HG02571 (cell line): ENCODE data around the gene CROCC2.

Experiments used
- ATAC-seq: cut with Tn5 transposase; IDR thresholded peaks from one replicate; pipeline ENCODE4 v1.9.1; 2021; ENCODE audit warnings: mild to moderate bottlenecking, moderate library complexity; ENCODE audit not compliant: unreplicated experiment

CROCC2 gene

DNA sequence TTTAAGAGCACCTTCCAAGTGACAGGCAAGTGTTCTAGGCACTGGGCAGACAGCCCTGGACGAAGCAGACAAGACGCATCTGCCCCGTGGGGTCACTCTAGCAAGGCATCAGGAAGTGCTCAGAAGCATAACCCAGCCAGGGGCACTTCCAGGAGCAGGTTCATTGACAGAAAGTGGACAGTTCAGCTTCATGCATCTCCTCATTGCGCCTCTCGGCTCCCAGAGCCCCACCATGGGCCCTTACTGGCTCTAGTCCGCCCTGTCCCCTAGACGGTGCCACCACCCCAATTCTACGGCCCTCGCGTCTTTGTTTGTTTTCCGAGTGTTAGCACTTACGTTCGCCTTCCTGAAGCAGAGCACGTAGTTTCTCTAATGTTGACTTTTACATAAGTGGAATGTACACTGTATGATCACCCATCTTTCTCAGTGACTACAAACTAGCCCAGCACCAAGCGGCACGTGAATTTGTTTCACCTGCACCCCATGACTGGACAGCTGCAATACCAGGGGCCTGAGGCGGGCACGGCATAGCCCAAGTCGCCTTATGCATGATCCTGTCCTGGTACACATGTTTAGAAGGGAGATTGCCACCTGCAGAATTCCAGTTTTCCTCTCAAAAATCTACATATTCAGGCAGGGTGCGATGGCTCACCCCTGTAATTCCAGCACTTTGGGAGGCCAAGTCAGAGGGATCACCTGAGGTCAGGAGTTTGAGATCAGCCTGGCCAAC is 125.5 kb downstream of the CROCC2 start:
- ATAC-seq: no peak

DNA sequence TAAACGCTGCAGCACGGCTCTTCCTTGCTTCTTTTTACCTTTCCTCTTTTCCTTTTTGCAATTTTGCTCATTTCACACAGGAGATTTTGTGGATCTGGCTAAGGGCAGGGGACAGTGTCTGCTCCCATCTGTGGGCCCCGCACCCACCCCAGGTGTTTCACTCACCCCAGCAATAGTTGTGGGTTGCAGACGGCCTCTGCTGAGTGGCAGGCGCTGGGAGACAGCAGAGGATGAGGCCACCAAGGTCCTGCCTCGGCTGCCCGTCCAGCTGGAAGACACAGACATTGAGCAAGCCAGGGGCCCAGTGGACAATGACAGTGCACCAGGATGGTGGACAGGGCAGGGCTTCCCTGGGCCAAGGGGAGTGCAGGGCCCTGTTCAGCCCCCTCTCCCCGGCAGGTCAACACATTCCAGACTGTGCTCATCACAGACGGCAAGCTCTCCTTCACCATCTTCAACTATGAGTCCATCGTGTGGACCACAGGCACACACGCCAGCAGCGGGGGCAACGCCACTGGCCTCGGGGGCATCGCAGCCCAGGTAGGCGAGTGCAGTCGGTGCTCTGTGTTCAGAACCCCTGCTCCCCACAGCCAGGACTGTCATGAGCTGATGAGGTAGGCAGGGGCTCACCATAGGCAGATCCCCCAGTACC is 127.3 kb downstream of the CROCC2 start:
- no peak for ATAC-seq

DNA sequence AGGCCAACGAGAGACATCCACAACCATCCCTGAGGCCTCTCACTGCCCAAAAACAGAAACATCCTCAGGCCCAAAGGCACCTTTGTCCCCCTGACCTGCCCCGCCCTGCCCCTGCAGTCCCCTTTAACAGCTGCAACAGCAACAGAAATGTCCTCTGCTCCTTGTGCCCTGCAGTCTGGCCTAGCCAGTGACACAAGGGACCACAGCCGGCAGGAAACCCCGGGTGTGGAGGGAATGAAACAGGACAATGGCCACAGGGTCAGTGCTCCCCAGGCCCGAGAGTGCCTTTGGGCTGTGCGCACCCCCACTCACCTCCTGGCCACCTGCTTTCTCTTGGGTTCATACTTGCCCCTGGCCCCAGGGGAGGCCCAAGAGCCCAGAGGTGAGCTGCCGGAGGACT is 127.9 kb downstream of the CROCC2 start:
- ATAC-seq: no peak

DNA sequence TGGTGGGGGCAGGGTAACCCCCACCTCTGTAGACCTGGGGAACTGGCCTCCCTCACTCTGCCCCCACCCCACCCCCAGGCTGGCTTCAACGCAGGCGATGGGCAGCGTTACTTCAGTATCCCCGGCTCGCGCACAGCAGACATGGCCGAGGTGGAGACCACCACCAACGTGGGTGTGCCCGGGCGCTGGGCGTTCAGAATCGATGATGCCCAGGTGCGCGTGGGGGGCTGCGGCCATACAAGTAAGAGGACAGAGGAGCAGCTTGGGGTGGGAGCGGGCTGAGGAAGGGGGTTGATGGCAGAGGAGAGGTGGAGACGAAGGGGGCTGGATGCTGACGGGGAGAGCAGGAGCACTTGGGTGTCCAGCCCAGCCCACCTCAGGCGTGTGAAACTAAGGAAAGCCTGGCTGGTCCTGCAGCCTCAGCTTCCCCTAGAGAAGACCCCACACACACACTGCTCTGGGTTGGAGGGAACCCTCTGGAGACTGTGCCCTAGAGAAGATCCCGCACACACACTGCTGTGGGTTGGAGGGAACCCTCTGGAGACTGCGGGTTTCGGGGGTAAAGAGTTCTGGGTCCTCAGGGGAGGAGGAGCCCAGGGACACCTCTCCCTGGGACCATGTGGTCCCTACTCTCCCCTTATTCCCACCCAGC is 128.5 kb downstream of the CROCC2 start:
- ATAC-seq: no peak

DNA sequence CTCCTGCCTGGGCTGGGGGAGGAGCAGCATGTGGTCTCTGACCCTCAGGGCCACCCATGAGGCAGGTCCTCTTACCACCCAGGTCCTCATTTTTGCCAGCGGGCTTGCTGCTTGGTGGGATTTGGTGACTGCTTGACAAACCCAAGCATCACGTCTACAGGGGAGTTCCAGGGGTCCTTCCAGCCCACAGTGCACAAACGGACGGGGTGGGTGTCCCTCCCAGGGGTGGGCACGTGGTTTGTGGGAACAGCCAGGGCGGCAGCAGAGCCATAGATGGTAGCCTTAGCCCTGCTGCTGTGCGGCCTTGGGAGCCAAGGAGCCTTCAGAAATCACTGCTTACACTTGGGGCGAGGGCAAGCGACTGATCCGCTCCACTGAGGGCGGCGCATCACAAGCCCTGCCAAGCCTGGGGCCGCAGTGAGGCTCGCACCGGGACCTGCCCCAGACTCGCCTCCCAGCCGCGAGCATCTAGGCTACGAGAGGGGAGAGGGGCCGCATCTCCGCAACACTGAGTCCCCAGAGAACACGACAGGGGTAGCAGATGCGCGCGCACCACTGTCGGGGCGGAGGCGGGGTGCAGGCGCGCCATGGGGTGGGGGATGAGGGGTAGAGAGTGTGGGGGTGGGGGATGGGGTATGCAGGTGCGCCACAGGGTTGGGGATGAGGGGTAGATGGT is 129.1 kb downstream of the CROCC2 start:
- ATAC-seq: no peak

DNA sequence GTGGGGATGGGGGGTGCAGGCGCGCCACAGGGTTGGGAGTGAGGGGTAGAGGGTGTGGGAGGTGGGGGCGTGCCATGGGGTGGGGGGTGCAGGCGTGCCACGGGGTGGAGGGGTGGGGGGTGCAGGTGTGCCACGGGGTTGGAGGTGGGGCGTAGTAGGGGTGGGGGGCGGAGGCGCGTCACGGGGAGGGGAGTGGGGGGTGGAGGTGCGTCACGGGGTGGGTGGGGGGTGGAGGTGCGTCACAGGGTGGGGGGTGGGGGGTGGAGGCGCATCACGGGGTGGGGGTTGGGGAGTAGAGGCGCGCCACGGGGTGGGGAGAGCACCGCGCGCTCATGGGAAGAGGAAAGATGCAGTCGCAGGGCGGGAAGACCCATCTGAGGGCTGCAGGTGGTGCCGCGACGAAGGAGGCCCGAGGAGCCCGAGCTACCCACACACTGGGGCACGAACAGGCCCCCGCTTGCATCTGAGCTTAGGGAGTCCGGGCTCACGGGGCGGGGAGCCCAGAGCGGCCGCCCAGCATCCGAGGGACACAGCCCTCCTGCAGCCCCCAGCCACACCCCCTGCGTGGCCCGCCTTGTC is 129.8 kb downstream of the CROCC2 start:
- ATAC-seq: peak; percentile 8

DNA sequence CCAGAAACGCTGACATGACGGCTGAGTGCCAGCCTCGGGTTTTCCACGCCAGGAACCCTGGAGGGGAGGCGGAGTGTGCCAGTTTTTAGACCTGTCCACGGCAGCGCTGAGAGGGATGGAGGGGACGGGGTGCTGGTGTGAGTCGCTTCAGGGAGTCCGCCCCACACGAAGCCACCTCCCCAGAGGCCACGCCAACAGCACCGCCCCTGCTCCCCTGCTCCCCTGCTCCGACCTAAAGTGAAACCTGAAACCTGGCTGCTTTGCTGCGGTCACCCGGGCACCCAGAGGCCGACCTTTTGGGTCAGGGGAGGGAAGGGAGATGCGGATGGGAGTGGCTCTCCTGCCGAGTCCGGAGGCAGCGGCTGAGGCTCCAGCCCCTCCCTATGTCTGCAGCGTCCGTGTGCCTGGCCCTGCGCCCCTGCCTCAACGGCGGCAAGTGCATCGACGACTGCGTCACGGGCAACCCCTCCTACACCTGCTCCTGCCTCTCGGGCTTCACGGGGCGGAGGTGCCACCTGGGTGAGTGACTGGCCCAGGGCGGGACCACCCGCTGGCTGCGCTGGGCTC is 130.3 kb downstream of the CROCC2 start:
- ATAC-seq: peak; percentile 79

DNA sequence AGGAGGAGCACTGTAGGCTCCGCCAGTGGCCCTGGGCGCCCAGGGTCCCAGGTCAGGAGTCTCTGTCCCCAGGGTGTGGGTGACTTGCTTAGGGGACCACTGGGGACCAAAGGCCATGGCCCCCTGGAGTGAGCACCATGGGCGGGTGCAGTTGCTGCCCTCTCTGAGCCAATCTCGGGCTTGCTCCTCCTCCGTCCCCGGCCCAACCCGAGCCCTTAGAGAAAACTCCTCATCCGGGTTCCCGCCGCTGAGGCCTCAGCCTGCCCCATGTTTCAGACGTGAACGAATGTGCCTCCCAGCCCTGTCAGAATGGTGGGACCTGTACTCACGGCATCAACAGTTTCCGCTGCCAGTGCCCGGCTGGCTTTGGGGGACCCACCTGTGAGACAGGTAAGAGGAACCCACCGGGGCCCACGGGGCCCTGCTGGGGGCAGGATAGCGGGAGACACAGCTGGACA is 130.9 kb downstream of the CROCC2 start:
- ATAC-seq: peak; percentile 29

DNA sequence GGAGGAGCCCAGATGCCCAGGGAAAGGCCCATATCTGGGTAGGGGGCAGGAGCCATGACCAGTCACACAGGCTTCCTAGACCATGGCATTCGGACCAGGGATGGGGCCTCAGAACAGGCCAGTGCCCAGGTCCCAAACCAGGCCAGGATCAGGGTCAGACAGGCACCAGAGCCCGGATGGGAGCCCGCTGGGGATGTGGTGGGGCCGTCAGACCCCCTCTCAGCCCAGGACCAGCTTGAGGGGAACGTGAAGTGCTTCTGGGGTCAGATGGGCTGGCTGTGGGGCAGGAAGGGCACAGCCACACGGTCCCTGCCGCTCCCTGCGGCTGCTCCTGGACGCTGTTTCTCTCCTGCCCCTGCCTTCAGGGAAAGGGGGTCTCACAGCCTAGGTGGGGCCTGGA is 131.4 kb downstream of the CROCC2 start:
- ATAC-seq: no peak

DNA sequence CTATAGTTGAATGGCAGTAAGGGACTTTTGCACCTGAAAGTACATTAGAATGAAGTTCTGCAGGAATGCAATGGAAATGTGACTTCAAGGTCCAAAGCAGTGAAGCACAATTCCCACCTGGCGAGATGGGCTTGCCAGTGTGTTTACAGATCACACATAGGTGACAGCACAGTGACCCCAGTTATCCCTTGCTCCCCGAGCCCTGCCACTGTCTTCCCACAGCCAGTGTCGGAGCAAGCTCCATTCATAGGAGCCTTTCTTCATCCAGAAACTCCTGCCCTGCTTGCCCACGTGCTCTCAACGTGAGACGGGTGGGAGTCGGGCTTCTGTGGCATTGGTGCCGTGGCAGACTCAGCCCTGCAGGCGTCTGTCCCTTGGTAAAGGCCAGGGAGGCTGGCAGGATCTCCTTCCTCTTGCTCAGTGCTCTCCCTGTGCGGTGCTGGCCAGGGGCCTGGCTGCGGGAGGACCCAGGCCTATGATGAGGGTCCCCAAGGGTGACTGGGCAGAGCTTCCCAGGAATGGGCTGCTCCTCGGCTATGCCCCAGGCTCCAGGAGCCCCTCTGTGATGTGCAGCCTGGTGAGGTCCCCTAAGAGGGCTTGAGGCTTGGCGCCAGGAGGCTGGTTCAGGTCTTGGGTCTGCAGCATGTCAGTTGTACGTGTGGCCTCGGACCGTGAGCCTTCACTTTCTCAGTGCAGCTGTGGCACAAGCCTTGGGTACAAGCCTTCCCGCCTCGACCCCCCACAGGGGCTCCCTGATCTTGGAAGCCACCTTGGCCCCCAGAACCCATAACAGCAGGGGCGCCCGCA is 132.4 kb downstream of the CROCC2 start:
- ATAC-seq: no peak

DNA sequence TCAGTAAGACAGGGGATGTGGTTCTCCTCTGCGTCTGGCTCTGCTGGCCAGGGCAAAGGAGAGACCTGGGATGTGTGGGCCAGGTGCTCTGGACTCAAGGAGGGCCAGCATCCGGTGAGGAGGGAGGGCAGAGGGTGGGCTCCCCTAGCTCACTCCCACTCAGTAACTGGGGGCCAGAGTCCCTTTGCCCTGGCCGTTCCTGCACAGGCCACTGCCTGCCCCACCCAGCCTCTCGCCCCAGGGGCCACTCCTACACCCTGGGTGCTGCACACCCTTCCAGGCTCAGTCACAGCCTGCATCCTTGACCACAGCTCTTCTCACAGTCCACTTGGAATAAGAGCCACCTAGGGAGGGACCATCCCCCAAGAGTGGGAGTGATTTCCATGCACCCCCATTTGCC is 133.3 kb downstream of the CROCC2 start:
- no peak for ATAC-seq

DNA sequence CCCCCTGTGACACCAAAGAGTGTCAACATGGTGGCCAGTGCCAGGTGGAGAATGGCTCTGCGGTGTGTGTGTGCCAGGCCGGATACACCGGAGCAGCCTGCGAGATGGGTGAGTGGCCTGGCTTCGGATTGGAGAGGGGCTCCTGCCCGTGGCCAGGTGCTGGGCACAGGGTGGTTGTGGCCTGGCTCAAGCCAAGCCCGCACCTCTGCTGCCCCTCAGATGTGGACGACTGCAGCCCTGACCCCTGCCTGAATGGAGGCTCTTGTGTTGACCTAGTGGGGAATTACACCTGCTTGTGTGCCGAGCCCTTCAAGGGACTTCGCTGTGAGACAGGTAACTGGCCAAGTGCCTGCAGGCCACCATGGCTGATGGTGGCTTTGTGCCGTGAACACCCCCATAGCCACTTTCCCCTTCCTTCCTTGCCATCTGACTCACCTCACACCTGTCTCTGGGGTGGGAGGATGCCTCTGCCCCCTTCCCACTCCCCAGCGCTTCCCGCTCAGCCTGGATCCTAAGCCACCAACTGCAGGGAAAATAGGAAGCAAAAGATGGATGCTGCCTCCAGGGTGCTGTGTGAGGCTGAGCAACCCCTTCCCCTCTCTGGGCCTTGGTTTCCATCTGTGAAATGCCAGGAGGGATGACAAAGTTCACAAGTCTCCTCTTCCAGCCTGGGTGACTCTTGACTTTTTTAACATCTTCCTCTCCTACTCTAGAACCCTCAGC is 134.1 kb downstream of the CROCC2 start:
- no peak for ATAC-seq

DNA sequence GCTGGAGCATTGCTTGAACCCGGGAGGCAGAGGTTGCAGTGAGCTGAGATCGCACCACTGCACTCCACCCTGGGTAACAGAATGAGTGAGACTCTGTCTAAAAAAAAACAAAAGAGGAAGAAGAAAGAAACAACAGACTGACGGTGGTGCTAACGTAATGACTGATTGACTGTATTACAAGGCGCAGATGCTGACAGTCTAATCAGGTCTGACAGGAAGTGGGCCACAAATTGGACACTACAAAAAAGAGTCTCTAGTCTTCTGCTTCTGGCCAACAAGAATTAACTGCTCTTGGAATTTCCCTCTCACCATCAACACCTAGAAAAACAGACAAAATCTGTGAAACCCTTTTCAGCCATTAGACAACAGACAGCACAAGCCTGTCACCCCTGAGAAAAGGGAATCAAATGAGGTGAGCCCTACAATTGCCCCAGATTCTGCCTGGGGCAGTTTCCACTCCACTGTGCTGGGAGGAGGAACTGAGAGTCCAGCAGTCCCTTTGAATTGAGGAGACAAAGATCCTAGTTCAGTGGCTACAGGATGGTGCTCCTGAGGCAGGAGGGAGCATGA is 135.5 kb downstream of the CROCC2 start:
- ATAC-seq: peak; percentile 40
